Stimulated activated CD4-positive, alpha-beta T cell treated with anti-CD3 and anti-CD28 coated beads, Interleukin-1b, Interleukin-23, amount 100 ng/mL, for 1 hour (primary cell): ENCODE results near the gene RAI1.

ENCODE experiments used
- DNase-seq, 2 donors: peaks; one replicate each; pipeline ENCODE4 v3.0.0-alpha.2; 2020; ENCODE audit warnings: low read depth in 2 of 2

The RAI1 gene

GRCh38 chr17:17718251-17718650 lies 37.0 kb downstream of the RAI1 start:
- no peak for DNase-seq

GRCh38 chr17:17719199-17719940 lies 38.1 kb downstream of the RAI1 start:
- no peak for DNase-seq

- no peak for DNase-seq
Observed at GRCh38 chr17:17719966-17720543, 38.8 kb downstream of the RAI1 start.

GRCh38 chr17:17721140-17721668 lies 39.9 kb downstream of the RAI1 start:
- no peak for DNase-seq

- no peak for DNase-seq
Observed at GRCh38 chr17:17722081-17722905, 41.0 kb downstream of the RAI1 start.

- no peak for DNase-seq
Observed at GRCh38 chr17:17722906-17723353, 41.7 kb downstream of the RAI1 start.

- no peak for DNase-seq
Observed at GRCh38 chr17:17723354-17724261, 42.4 kb downstream of the RAI1 start.

GRCh38 chr17:17724307-17725010 lies 43.2 kb downstream of the RAI1 start:
- no peak for DNase-seq

- DNase-seq, result no peak
Observed at GRCh38 chr17:17725011-17725751, 43.9 kb downstream of the RAI1 start.

GRCh38 chr17:17725752-17726457 lies 44.6 kb downstream of the RAI1 start:
- no peak for DNase-seq

- DNase-seq, result no peak
Observed at GRCh38 chr17:17726458-17727060, 45.3 kb downstream of the RAI1 start.

GRCh38 chr17:17727111-17727659 lies 45.9 kb downstream of the RAI1 start:
- no peak for DNase-seq

GRCh38 chr17:17728146-17728545 lies 46.9 kb downstream of the RAI1 start:
- DNase-seq, result no peak

- DNase-seq, result no peak
Observed at GRCh38 chr17:17728550-17729251, 47.4 kb downstream of the RAI1 start.

- DNase-seq, result no peak
Observed at GRCh38 chr17:17729620-17730249, 48.5 kb downstream of the RAI1 start.

GRCh38 chr17:17730250-17730935 lies 49.1 kb downstream of the RAI1 start:
- no peak for DNase-seq

GRCh38 chr17:17732444-17732843 lies 51.2 kb downstream of the RAI1 start:
- DNase-seq, result no peak
